Memory B cell (primary cell): Measurements from ENCODE around the gene KIF5C.
"Not testable (repeated sequence)": the region's sequence is repeated elsewhere in the genome, so short reads cannot be mapped to it uniquely, and the experiment has no call there.

Source experiments
- ATAC-seq: fragments of 150-1000 bp; cut with Tn5 transposase; 2 replicates; pipeline ENCODE4 v1.10.0; 2021; ENCODE audit warnings: low read depth, mild to moderate bottlenecking, moderate library complexity
- DNase-seq, 2 donors: peaks; one replicate each; pipeline ENCODE4 v3.0.0; 2022; ENCODE audit warnings: low spot score in 2 of 2
- H3K27ac Mint-ChIP-seq: one replicate; pipeline ENCODE4 v1.8.0; 2022; ENCODE audit warnings: mild to moderate bottlenecking, moderate library complexity, mixed read lengths
- H3K27me3 Mint-ChIP-seq: one replicate; pipeline ENCODE4 v1.8.0; 2022; ENCODE audit warnings: mixed read lengths
- H3K36me3 Mint-ChIP-seq: one replicate; pipeline ENCODE4 v1.8.0; 2022; ENCODE audit warnings: mild to moderate bottlenecking, mixed read lengths
- H3K4me1 Mint-ChIP-seq: one replicate; pipeline ENCODE4 v1.8.0; 2022; ENCODE audit warnings: mixed read lengths
- H3K4me3 Mint-ChIP-seq: one replicate; pipeline ENCODE4 v1.8.0; 2022; ENCODE audit warnings: mild to moderate bottlenecking, moderate library complexity, mixed read lengths
- H3K9me3 Mint-ChIP-seq: one replicate; pipeline ENCODE4 v1.8.0; 2022; ENCODE audit warnings: mixed read lengths

The KIF5C gene

DNA sequence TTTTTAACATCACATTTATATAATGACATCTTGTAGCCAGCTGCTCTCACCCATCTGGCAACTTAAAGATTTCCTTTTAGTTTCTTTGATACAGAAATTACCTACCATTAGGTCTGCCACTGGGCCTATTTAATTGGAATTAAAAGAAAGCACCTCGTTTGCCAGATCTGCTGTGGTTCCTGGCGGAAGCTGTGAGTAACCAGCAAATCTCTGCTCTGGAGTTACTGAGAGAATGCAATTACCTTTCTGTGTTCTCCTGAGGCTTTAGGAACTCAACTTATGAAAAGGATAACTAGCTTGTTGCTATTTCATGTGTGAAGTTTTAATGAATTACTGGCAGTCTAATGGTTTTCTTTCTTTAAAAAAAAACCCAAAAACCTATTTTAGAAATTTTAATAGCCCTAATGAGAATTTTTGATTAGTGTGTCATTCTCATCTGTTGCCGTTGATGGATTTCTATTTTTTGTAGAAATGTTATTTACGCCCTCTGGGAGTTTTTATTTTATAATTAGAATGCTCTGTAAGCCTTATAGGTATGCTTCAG, 93.8 kb downstream of the KIF5C start:
- peaks cover 5% of the 10 kb centered on the region for H3K36me3 Mint-ChIP-seq
- DNase-seq, result no peak
- no peak for ATAC-seq
- H3K4me1 Mint-ChIP-seq, result peaks cover 4% of the 10 kb centered on the region
- no peaks in the 10 kb centered on the region for H3K27me3 Mint-ChIP-seq
- no peak overlapping the region for H3K27ac Mint-ChIP-seq
- no peak overlapping the region for H3K4me3 Mint-ChIP-seq
- H3K9me3 Mint-ChIP-seq, result no peaks in the 10 kb centered on the region

DNA sequence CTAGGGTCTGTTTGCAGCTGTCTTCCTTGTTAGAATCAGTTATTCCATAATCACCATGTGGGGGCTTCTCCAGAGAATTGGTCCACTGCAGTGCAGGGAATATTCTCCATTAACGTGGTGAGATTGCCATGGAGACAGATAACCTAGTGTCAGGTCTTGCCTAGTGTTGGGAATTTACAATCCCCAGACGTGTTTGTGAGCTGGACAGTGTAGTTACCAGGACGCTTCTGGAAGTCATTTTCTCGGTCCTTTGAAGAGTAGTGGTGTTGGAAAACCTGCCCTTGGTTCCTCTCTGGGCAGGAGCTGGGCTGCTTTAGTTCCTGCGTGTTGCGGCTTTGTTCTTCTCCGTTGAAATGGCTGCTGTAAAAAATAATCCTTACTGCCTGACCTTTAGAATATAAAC, 94.6 kb downstream of the KIF5C start:
- no peaks in the 10 kb centered on the region for H3K27me3 Mint-ChIP-seq
- peaks cover 4% of the 10 kb centered on the region for H3K4me1 Mint-ChIP-seq
- no peaks in the 10 kb centered on the region for H3K9me3 Mint-ChIP-seq
- DNase-seq, result no peak
- H3K4me3 Mint-ChIP-seq, result no peak overlapping the region
- ATAC-seq, result no peak
- H3K36me3 Mint-ChIP-seq, result peaks cover 4% of the 10 kb centered on the region
- H3K27ac Mint-ChIP-seq, result no peak overlapping the region

GRCh38 chr2:148970385-148970784, 95.4 kb downstream of the KIF5C start:
- Mint-ChIP-seq H3K27me3 (no peaks in the 10 kb centered on the region), H3K36me3 (peaks cover 4% of the 10 kb centered on the region), H3K9me3 (no peaks in the 10 kb centered on the region), H3K4me3 (no peak overlapping the region), H3K4me1 (peaks cover 4% of the 10 kb centered on the region), H3K27ac (no peak overlapping the region)
- ATAC-seq (no peak), DNase-seq (no peak)

- DNase-seq (no peak), ATAC-seq (no peak)
- no peaks in the 10 kb centered on the region for H3K9me3 Mint-ChIP-seq
- peaks cover 4% of the 10 kb centered on the region for H3K36me3 Mint-ChIP-seq
- no peaks in the 10 kb centered on the region for H3K27me3 Mint-ChIP-seq
- no peak overlapping the region for H3K4me3 Mint-ChIP-seq
- peaks cover 5% of the 10 kb centered on the region for H3K4me1 Mint-ChIP-seq
- H3K27ac Mint-ChIP-seq, result no peak overlapping the region
These were observed 96.5 kb downstream of the KIF5C start for GRCh38 chr2:148971547-148971946.

- H3K27ac Mint-ChIP-seq, result no peak overlapping the region
- peaks cover 4% of the 10 kb centered on the region for H3K36me3 Mint-ChIP-seq
- ATAC-seq (no peak), DNase-seq (no peak)
- H3K4me1 Mint-ChIP-seq, result peaks cover 5% of the 10 kb centered on the region
- H3K9me3 Mint-ChIP-seq, result no peaks in the 10 kb centered on the region
- H3K27me3 Mint-ChIP-seq, result no peaks in the 10 kb centered on the region
- H3K4me3 Mint-ChIP-seq, result no peak overlapping the region
These were observed 99.1 kb downstream of the KIF5C start for GRCh38 chr2:148974095-148974494.

GRCh38 chr2:148978026-148978685, 103.1 kb downstream of the KIF5C start:
- Mint-ChIP-seq H3K9me3 (no peaks in the 10 kb centered on the region), H3K27ac (no peak overlapping the region), H3K4me1 (peaks cover 5% of the 10 kb centered on the region), H3K4me3 (no peak overlapping the region), H3K27me3 (no peaks in the 10 kb centered on the region), H3K36me3 (peaks cover 4% of the 10 kb centered on the region)
- DNase-seq, result no peak
- no peak for ATAC-seq

GRCh38 chr2:148978706-148979105, 103.7 kb downstream of the KIF5C start:
- no peaks in the 10 kb centered on the region for H3K9me3 Mint-ChIP-seq
- no peaks in the 10 kb centered on the region for H3K27me3 Mint-ChIP-seq
- ATAC-seq, result no peak
- H3K4me1 Mint-ChIP-seq, result peaks cover 5% of the 10 kb centered on the region
- peaks cover under 1% of the 10 kb centered on the region for H3K36me3 Mint-ChIP-seq
- no peak for DNase-seq
- no peak overlapping the region for H3K27ac Mint-ChIP-seq
- H3K4me3 Mint-ChIP-seq, result no peak overlapping the region

GRCh38 chr2:148979164-148979918, 104.3 kb downstream of the KIF5C start:
- DNase-seq (no peak), ATAC-seq (no peak)
- no peaks in the 10 kb centered on the region for H3K36me3 Mint-ChIP-seq

DNA sequence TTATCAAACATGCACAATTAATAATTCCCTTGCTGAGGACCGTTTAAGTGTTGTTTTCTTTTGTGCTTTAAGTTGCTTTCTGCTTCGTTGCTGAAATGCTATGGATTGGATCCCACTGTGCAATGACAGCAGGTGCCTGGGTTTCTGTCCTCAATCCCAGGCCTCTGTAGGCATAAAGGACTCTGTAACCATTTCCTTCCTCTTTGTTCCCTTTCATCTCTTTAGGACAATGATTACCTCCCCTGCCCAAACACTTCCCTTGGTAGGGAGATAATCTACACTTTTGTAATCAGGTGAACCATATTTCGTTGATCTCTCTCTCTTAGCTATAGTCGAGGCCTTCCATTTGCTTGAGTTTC, 104.9 kb downstream of the KIF5C start:
- Mint-ChIP-seq H3K36me3 (no peaks in the 10 kb centered on the region), H3K27ac (no peak overlapping the region), H3K9me3 (no peaks in the 10 kb centered on the region), H3K4me1 (peaks cover 5% of the 10 kb centered on the region), H3K4me3 (no peak overlapping the region), H3K27me3 (no peaks in the 10 kb centered on the region)
- DNase-seq, result no peak
- ATAC-seq, result no peak

More at GRCh38 chr2:148979164-148979918, 104.3 kb downstream of the KIF5C start:
- Mint-ChIP-seq H3K4me1 (peaks cover 5% of the 10 kb centered on the region), H3K9me3 (no peaks in the 10 kb centered on the region), H3K27me3 (no peaks in the 10 kb centered on the region), H3K4me3 (no peak overlapping the region), H3K27ac (no peak overlapping the region)

DNA sequence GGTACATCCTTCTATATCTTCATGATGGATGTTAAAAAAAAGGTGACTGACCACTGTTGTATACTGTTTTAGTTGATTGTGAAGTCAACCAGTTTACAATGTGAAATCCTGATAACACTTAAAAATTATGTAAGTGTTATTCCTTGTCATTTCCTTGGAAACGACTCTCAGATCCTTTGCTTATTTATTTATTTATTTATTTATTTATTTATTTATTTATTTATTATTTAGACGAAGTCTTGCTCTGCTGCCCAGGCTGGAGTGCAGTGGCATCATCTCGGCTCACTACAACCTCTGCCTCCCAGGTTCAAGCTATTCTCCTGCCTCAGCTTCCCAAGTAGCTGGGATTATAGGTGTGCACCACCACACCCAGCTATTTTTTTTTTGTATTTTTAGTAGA, 105.5 kb downstream of the KIF5C start:
- not testable (repeated sequence) for H3K4me3 Mint-ChIP-seq, H3K4me1 Mint-ChIP-seq, H3K27ac Mint-ChIP-seq, H3K27me3 Mint-ChIP-seq, ATAC-seq, DNase-seq, H3K9me3 Mint-ChIP-seq, H3K36me3 Mint-ChIP-seq

DNA sequence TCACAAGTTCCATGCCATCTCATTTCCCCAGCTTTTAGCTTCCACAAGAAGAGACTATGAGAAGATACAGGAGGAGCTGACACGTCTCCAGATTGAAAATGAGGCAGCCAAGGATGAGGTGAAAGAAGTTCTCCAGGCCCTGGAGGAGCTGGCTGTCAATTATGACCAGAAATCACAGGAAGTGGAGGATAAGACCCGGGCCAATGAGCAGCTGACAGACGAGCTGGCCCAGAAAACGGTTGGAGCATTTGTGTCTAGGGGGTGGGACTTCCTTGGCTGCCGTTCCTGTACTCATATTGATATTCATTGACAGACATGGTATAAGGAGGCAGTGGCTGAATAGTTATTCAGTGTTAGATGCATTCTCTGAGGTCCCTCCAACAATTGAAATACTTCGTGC, 106.3 kb downstream of the KIF5C start:
- Mint-ChIP-seq H3K36me3 (no peaks in the 10 kb centered on the region), H3K4me3 (no peak overlapping the region), H3K27me3 (no peaks in the 10 kb centered on the region), H3K4me1 (no peaks in the 10 kb centered on the region), H3K27ac (no peak overlapping the region), H3K9me3 (no peaks in the 10 kb centered on the region)
- ATAC-seq (no peak), DNase-seq (no peak)

GRCh38 chr2:148981781-148982180, 106.8 kb downstream of the KIF5C start:
- Mint-ChIP-seq H3K36me3 (no peaks in the 10 kb centered on the region), H3K27ac (no peak overlapping the region), H3K9me3 (no peaks in the 10 kb centered on the region), H3K4me1 (no peaks in the 10 kb centered on the region), H3K27me3 (no peaks in the 10 kb centered on the region), H3K4me3 (no peak overlapping the region)
- DNase-seq (no peak), ATAC-seq (no peak)

GRCh38 chr2:148982282-148982681, 107.3 kb downstream of the KIF5C start:
- H3K36me3 Mint-ChIP-seq, result no peaks in the 10 kb centered on the region
- no peaks in the 10 kb centered on the region for H3K4me1 Mint-ChIP-seq
- H3K27me3 Mint-ChIP-seq, result no peaks in the 10 kb centered on the region
- DNase-seq (no peak), ATAC-seq (no peak)
- no peak overlapping the region for H3K27ac Mint-ChIP-seq
- H3K4me3 Mint-ChIP-seq, result no peak overlapping the region
- no peaks in the 10 kb centered on the region for H3K9me3 Mint-ChIP-seq

GRCh38 chr2:148983896-148984295, 108.9 kb downstream of the KIF5C start:
- DNase-seq (no peak), ATAC-seq (no peak)
- Mint-ChIP-seq H3K4me1 (no peaks in the 10 kb centered on the region), H3K9me3 (no peaks in the 10 kb centered on the region), H3K27ac (no peak overlapping the region), H3K36me3 (no peaks in the 10 kb centered on the region), H3K27me3 (no peaks in the 10 kb centered on the region), H3K4me3 (no peak overlapping the region)

DNA sequence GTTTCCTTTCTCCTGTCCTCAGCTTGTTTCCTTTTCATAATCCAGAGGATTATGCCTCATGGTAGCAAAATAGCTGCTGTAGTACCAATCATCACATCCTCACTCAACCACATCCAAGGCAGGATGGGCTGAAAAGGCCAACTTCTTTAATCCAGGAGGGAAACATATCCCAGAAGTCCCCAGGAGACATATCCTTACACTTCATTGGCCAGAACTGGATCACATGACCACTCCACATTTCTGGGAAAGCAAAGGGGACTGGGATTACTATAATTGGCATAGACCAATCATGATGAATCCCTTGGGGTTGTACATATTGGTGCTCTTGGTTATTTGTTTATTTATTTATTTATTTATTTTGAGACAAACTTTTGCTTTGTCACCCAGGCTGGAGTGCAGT, 109.4 kb downstream of the KIF5C start:
- H3K4me3 Mint-ChIP-seq, result no peak overlapping the region
- no peaks in the 10 kb centered on the region for H3K27me3 Mint-ChIP-seq
- H3K27ac Mint-ChIP-seq, result no peak overlapping the region
- H3K36me3 Mint-ChIP-seq, result no peaks in the 10 kb centered on the region
- no peaks in the 10 kb centered on the region for H3K4me1 Mint-ChIP-seq
- ATAC-seq (no peak), DNase-seq (no peak)
- H3K9me3 Mint-ChIP-seq, result no peaks in the 10 kb centered on the region
